HCT116 (cell line): ENCODE measurements around the gene GARIN5B. TPM values are rescaled to one million over a fixed set of nuclear protein-coding genes. Genes with fewer than 3 reads are reported as not detected.

ENCODE experiments used
- ATAC-seq: fragments of 200-7000 bp; cut with Tn5 transposase; 2 replicates; pipeline ENCODE4 v1.9.1; 2020; ENCODE audit warnings: mild to moderate bottlenecking, moderate library complexity
- BruUV-seq: library from RNA; stranded (reverse); fragments of 400-500 nt; replicated peaks from 2 replicates; lab custom pipeline; 2021; lab: Mats Ljungman, UMichigan
- CTCF ChIA-PET: fragments of 300-600 bp; sonication (Branson Sonifier 250); formaldehyde crosslinking; loops from one replicate; lab custom pipeline; 2021; ENCODE audit warnings: antibody characterized with exemption; lab: Charles Lee
- POLR2A ChIA-PET: fragments of 300-600, 350-600 bp; sonication (Branson Sonifier 250); formaldehyde crosslinking; loops from one replicate; lab custom pipeline; 2021; ENCODE audit warnings: antibody characterized with exemption; lab: Charles Lee
- RAD21 ChIA-PET, 2 experiments: fragments of 300-600 bp; sonication (Branson Sonifier 250); formaldehyde crosslinking; loops; one replicate each; lab custom pipeline; 2023; ENCODE audit warnings: low total read pairs in 2 of 2; ENCODE audit not compliant: uncharacterized antibody in 2 of 2, unreplicated experiment in 2 of 2, low non-redundant PET in 1 of 2; lab: Charles Lee
- DNase-seq: peaks from one replicate; pipeline ENCODE4 v3.0.0-alpha.2; 2010; ENCODE audit warnings: low read depth, low spot score
- H2AFZ ChIP-seq: fragments of 200-600 bp; shearing (Covaris generic), sonication (generic); 2 replicates; pipeline ENCODE4 v1.6.1; 2017; ENCODE audit warnings: low read depth, mixed run types, mixed read lengths, antibody characterized with exemption, low read length; ENCODE audit not compliant: poor library complexity, severe bottlenecking
- H3K27ac ChIP-seq: 2 replicates; pipeline ENCODE4 v1.5.1; 2012; ENCODE audit warnings: low read depth, low read length
- H3K27me3 ChIP-seq: fragments of 200-600 bp; sonication (generic); 2 replicates; pipeline ENCODE4 v1.6.1; 2016; ENCODE audit warnings: mixed run types, low read length, mixed read lengths; ENCODE audit not compliant: insufficient read depth
- H3K36me3 ChIP-seq, 2 experiments: fragments of 200-500 bp in 1 of 2; fragments of 200-600 bp in 1 of 2; sonication (Bioruptor generic) in 1 of 2; sonication (generic) in 1 of 2; 2 replicates each; pipeline versions ENCODE4 v1.5.1 to v1.6.1; 2014 to 2016; ENCODE audit warnings: low read length in 2 of 2, inconsistent platforms in 1 of 2, mixed read lengths in 1 of 2, mixed run types in 1 of 2; ENCODE audit not compliant: insufficient read depth in 2 of 2, control insufficient read depth in 1 of 2
- H3K4me1 ChIP-seq, 2 experiments: fragments of 200-600 bp in 1 of 2; sonication (generic) in 1 of 2; 2 replicates each; pipeline versions ENCODE4 v1.5.1 to v1.6.1; 2012 to 2017; ENCODE audit warnings: low read length in 2 of 2, inconsistent platforms in 1 of 2, mild to moderate bottlenecking in 1 of 2, mixed read lengths in 1 of 2, mixed run types in 1 of 2, moderate library complexity in 1 of 2; ENCODE audit not compliant: insufficient read depth in 2 of 2, control insufficient read depth in 1 of 2
- H3K4me2 ChIP-seq: fragments of 200-600 bp; sonication (generic); 2 replicates; pipeline ENCODE4 v1.6.1; 2017; ENCODE audit warnings: mixed run types, low read length, mixed read lengths
- H3K4me3 ChIP-seq, 2 experiments: fragments of 200-600 bp in 1 of 2; sonication (generic) in 1 of 2; replicated peaks in 1 of 2; 2 replicates each; pipeline ENCODE4 v1.5.1; 2011 to 2016; ENCODE audit warnings: low read length in 2 of 2, control low read depth in 1 of 2, low read depth in 1 of 2, mild to moderate bottlenecking in 1 of 2, mixed read lengths in 1 of 2, mixed run types in 1 of 2
- H3K79me2 ChIP-seq: fragments of 200-600 bp; sonication (generic); 2 replicates; pipeline ENCODE4 v1.6.1; 2017; ENCODE audit warnings: mild to moderate bottlenecking, mixed run types, low read length, moderate library complexity, mixed read lengths; ENCODE audit not compliant: insufficient read depth
- H3K9ac ChIP-seq: fragments of 200-600 bp; sonication (generic); 2 replicates; pipeline ENCODE4 v1.6.1; 2016; ENCODE audit warnings: low read length, mixed read lengths
- H3K9me2 ChIP-seq: fragments of 200-600 bp; sonication (generic), shearing (Covaris generic); 2 replicates; pipeline ENCODE4 v1.6.1; 2017; ENCODE audit warnings: mixed run types, mild to moderate bottlenecking, moderate library complexity; ENCODE audit not compliant: insufficient read depth
- H3K9me3 ChIP-seq, 2 experiments: fragments of 200-500 bp in 1 of 2; fragments of 200-600 bp in 1 of 2; sonication (Bioruptor generic) in 1 of 2; sonication (generic) in 1 of 2; 2 replicates each; pipeline ENCODE4 v1.6.1; 2014 to 2017; ENCODE audit warnings: low read length in 2 of 2, mixed read lengths in 2 of 2, inconsistent platforms in 1 of 2, low read depth in 1 of 2, mild to moderate bottlenecking in 1 of 2, mixed run types in 1 of 2, moderate library complexity in 1 of 2; ENCODE audit not compliant: control insufficient read depth in 1 of 2, insufficient read depth in 1 of 2
- H4K20me1 ChIP-seq: fragments of 200-600 bp; sonication (generic), shearing (Covaris generic); 2 replicates; pipeline ENCODE4 v1.6.1; 2017; ENCODE audit warnings: mixed run types, mild to moderate bottlenecking, moderate library complexity; ENCODE audit not compliant: insufficient read depth
- CBX3 ChIP-seq: IDR thresholded peaks from 2 replicates; pipeline ENCODE4 v1.6.1; 2012; ENCODE audit warnings: low read depth
- CEBPB ChIP-seq: IDR thresholded peaks from 2 replicates; pipeline ENCODE4 v1.6.1; 2012; ENCODE audit warnings: low read depth
- EGR1 ChIP-seq: IDR thresholded peaks from 2 replicates; pipeline ENCODE4 v1.6.1; 2012; ENCODE audit warnings: low read depth
- ELF1 ChIP-seq: IDR thresholded peaks from 2 replicates; pipeline ENCODE4 v1.6.1; 2012; ENCODE audit warnings: low read depth, borderline replicate concordance
- EZH2 ChIP-seq: fragments of 200-600 bp; sonication (generic); IDR thresholded peaks from 2 replicates; pipeline ENCODE4 v1.6.1; 2017; ENCODE audit warnings: antibody characterized with exemption, mixed run types
- EZH2phosphoT487 ChIP-seq: fragments of 200-600 bp; IDR thresholded peaks from 2 replicates; pipeline ENCODE4 v1.6.1; 2018; ENCODE audit warnings: antibody characterized with exemption, borderline replicate concordance
- FOSL1 ChIP-seq: IDR thresholded peaks from 2 replicates; pipeline ENCODE4 v1.6.1; 2012; ENCODE audit warnings: low read depth
- JUND ChIP-seq: IDR thresholded peaks from 2 replicates; pipeline ENCODE4 v1.6.1; 2012
- POLR2AphosphoS5 ChIP-seq: IDR thresholded peaks from 2 replicates; pipeline ENCODE4 v1.6.1; 2011; ENCODE audit warnings: mild to moderate bottlenecking, low read depth, low read length, moderate library complexity
- RAD21 ChIP-seq: IDR thresholded peaks from 2 replicates; pipeline ENCODE4 v1.6.1; 2012; ENCODE audit warnings: low read depth, mild to moderate bottlenecking
- SIN3A ChIP-seq: IDR thresholded peaks from 2 replicates; pipeline ENCODE4 v1.6.1; 2012; ENCODE audit warnings: low read depth
- SRF ChIP-seq: IDR thresholded peaks from 2 replicates; pipeline ENCODE4 v1.6.1; 2012; ENCODE audit warnings: low read depth
- TCF7L2 ChIP-seq: IDR thresholded peaks from 2 replicates; pipeline ENCODE4 v1.7.0; 2011; ENCODE audit warnings: borderline replicate concordance, inconsistent platforms; ENCODE audit not compliant: insufficient read depth, insufficient read length; ENCODE audit errors: extremely low read depth
- YY1 ChIP-seq: IDR thresholded peaks from 2 replicates; pipeline ENCODE4 v1.6.1; 2011; ENCODE audit warnings: low read length, low read depth, moderate library complexity, mild to moderate bottlenecking; ENCODE audit not compliant: insufficient replicate concordance; ENCODE audit errors: extremely low read depth
- ZFX ChIP-seq: fragments of 450-650 bp; IDR thresholded peaks from 2 replicates; pipeline ENCODE4 v1.6.1; 2017
- intact Hi-C: fragments of 100-400 bp; cut with micrococcal nuclease; formaldehyde crosslinking; loops from 2 replicates; pipeline ENCODE4 v1.10.0; 2022
- total RNA-seq: library from RNA; stranded (reverse); gene quantifications from one replicate; pipeline ENCODE4 v1.2.1, GENCODE V29; 2021; ENCODE audit not compliant: unreplicated experiment
- TF ChIP-seq, protein P1 (sequence below), 3 experiments: fragments of 200-600 bp in 1 of 3; sonication (generic) in 1 of 3; IDR thresholded peaks in 2 of 3; conservative IDR thresholded peaks in 1 of 3; 2 replicates each; pipeline ENCODE4 v1.5.1; 2012 to 2017; ENCODE audit warnings: low read depth in 2 of 3, low read length in 2 of 3, antibody characterized with exemption in 1 of 3, borderline replicate concordance in 1 of 3, control low read depth in 1 of 3, mild to moderate bottlenecking in 1 of 3, mixed read lengths in 1 of 3, mixed run types in 1 of 3, moderate library complexity in 1 of 3; ENCODE audit not compliant: insufficient read depth in 1 of 3
- TF ChIP-seq, protein P2 (sequence below): IDR thresholded peaks from 2 replicates; pipeline ENCODE4 v1.6.1; 2012
- TF ChIP-seq, protein P3 (sequence below): IDR thresholded peaks from 2 replicates; pipeline ENCODE4 v1.6.1; 2012

GARIN5B gene
- total RNA-seq, 1 experiment from 2014 or later: not detected

DNA sequence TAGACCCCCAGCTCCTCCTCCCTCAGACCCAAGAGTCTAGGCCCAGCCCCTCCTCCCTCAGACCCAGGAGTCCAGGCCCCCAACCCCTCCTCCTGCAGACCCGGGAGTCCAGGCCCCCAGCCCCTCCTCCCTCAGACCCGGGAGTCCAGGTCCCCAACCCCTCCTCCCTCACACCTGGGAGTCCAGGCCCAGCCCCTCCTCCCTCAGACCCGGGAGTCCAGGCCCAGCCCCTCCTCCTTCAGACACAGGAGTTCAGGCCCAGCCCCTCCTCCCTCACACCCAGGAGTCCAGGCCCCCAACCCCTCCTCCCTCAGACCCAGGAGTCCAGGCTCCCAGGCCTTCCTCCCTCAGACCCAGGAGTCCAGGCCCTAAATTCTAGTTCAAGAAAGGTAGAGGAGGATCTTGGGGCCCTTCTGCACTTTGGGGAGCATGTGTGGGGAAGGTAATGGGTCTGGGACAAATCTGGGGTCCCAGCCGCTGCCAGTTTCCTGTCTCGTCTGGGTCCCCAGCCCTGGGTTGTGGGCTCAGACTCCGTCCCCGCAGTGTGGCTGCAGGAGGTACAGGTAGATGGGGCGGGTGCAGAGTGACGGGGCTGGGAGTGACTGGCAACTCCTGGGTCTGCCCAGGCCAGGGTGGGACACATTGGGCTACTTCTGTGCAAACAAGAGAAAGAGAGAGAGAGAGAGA is 10.4 kb upstream of the GARIN5B start:
- TF ChIP-seq YY1 (no peak), POLR2AphosphoS5 (no peak), ELF1 (no peak), ZFX (no peak), FOSL1 (no peak)
- Histone ChIP-seq H3K4me1 (peaks cover 25 to 60% of the 10 kb centered on the region in 2 experiments; a peak in 3 of 4 replicates), H3K4me2 (peak overlapping the region; percentile 46; the same call in 1 of the 2 replicates), H3K36me3 (no peaks in the 10 kb centered on the region), H3K9me2 (no peaks in the 10 kb centered on the region), H3K4me3 (no peak overlapping the region), H3K27me3 (no peaks in the 10 kb centered on the region), H3K79me2 (no peaks in the 10 kb centered on the region), H3K9ac (no peak overlapping the region), H3K27ac (no peak overlapping the region; the same call in 1 of the 2 replicates), H4K20me1 (no peaks in the 10 kb centered on the region), H3K9me3 (no peaks in the 10 kb centered on the region), H2AFZ (no peak overlapping the region)
- intact Hi-C loops: no loop called here
- ATAC-seq (peak; percentile 2; the same call in 1 of the 2 replicates), DNase-seq (no peak)
- ChIA-PET RAD21 (no interaction called here), CTCF (no interaction called here), POLR2A (interaction anchor here (1.0 kb wide), 1 partner anchor 11 kb away, joined by 5 read pairs; the partner anchor contains the start of gene TMEM238)
- BruUV-seq: no TSS peak

DNA sequence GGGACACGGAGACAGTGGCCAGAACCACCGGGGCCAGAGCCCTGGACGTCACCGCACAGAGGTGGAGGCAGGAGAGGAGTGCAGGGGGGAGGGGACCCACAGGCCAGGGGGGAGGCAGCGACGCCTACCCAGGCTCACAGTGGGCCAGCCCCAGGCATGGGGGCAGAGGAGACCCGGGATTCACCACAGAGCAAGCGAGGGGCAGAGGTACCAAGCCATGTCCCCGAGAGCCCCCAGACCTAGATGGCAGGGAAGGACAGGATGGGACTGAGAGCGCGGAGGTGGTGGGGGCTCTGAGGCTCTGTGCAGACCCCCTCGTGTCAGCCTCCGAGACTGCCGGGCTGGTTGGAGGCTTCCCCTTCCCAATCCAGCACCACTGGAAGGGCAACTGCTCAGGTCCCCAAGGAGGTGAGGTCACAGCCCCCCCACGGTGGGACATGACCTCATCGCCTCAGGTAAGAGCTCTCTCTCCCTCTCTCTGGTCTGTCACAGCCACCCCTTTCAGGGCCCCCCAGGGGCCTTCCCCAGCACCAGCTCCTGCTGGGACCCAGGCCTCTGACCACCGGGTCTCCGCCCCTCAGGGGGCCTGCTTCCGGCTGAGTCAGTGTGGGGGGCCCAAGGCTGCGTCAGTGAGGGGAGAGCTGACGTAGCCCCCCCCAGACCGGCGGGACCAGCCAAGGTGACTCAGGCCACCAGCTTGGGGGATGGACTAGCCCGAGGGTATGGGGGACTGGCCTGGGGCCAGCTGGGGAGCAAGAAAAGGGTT is 9.4 kb upstream of the GARIN5B start:
- H3K9ac ChIP-seq: no peak overlapping the region
- H3K27ac ChIP-seq: no peak overlapping the region; the same call in 1 of the 2 replicates
- no peak for ATAC-seq
- H3K4me3 ChIP-seq: no peak overlapping the region
- no peak overlapping the region for H2AFZ ChIP-seq
- no peak for DNase-seq
- ChIA-PET POLR2A (interaction anchor here (1.0 kb wide), 1 partner anchor 12 kb away, joined by 5 read pairs; the partner anchor contains the start of gene TMEM238), CTCF (no interaction called here), RAD21 (no interaction called here)
- BruUV-seq: no TSS peak
- H3K9me3 ChIP-seq: no peaks in the 10 kb centered on the region
- H3K36me3 ChIP-seq: no peaks in the 10 kb centered on the region
- H3K27me3 ChIP-seq: no peaks in the 10 kb centered on the region
- intact Hi-C loops: no loop called here
- no peaks in the 10 kb centered on the region for H4K20me1 ChIP-seq
- H3K9me2 ChIP-seq: no peaks in the 10 kb centered on the region
- H3K79me2 ChIP-seq: no peaks in the 10 kb centered on the region
- H3K4me1 ChIP-seq: peaks cover 25 to 61% of the 10 kb centered on the region in 2 experiments; a peak in 3 of 4 replicates
- H3K4me2 ChIP-seq: no peak overlapping the region
- no peak for TF ChIP-seq RAD21
- TF ChIP-seq TCF7L2: no peak
- no peak for TF ChIP-seq EZH2
- TF ChIP-seq SIN3A: no peak
- no peak for TF ChIP-seq CBX3
- TF ChIP-seq CEBPB: no peak
- no peak for TF ChIP-seq ZFX
- TF ChIP-seq, protein P1, sequence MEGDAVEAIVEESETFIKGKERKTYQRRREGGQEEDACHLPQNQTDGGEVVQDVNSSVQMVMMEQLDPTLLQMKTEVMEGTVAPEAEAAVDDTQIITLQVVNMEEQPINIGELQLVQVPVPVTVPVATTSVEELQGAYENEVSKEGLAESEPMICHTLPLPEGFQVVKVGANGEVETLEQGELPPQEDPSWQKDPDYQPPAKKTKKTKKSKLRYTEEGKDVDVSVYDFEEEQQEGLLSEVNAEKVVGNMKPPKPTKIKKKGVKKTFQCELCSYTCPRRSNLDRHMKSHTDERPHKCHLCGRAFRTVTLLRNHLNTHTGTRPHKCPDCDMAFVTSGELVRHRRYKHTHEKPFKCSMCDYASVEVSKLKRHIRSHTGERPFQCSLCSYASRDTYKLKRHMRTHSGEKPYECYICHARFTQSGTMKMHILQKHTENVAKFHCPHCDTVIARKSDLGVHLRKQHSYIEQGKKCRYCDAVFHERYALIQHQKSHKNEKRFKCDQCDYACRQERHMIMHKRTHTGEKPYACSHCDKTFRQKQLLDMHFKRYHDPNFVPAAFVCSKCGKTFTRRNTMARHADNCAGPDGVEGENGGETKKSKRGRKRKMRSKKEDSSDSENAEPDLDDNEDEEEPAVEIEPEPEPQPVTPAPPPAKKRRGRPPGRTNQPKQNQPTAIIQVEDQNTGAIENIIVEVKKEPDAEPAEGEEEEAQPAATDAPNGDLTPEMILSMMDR (IDR thresholded peaks at IDR 0.05 in 2 of 3, conservative IDR thresholded peaks at IDR 0.05 in 1 of 3; ENCODE audit: borderline replicate concordance in 1 of 3, insufficient read depth in 1 of 3, low read depth in 2 of 3, low read length in 2 of 3): no peak
- TF ChIP-seq FOSL1: no peak
- TF ChIP-seq SRF: no peak
- TF ChIP-seq, protein P2, sequence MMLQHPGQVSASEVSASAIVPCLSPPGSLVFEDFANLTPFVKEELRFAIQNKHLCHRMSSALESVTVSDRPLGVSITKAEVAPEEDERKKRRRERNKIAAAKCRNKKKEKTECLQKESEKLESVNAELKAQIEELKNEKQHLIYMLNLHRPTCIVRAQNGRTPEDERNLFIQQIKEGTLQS: no peak
- TF ChIP-seq, protein P3, sequence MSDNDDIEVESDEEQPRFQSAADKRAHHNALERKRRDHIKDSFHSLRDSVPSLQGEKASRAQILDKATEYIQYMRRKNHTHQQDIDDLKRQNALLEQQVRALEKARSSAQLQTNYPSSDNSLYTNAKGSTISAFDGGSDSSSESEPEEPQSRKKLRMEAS: no peak
- TF ChIP-seq EGR1: no peak
- no peak for TF ChIP-seq POLR2AphosphoS5
- TF ChIP-seq JUND: no peak
- TF ChIP-seq EZH2phosphoT487: no peak
- TF ChIP-seq YY1: no peak
